Activated CD4-positive, alpha-beta T cell treated with anti-CD3 and anti-CD28 coated beads, Interleukin-2, amount 50 U/mL, for 4 hours (primary cell): Measurements from ENCODE around the gene ZNF385B.
"Not testable (repeated sequence)": the region's sequence is repeated elsewhere in the genome, so short reads cannot be mapped to it uniquely, and the experiment has no call there.

ENCODE experiments used
- DNase-seq, 2 experiments: peaks; one replicate each; pipeline ENCODE4 v3.0.0-alpha.2; 2020

The ZNF385B gene

GRCh38 chr2:179470089-179470488 lies 391.3 kb downstream of the ZNF385B start:
- no peak for DNase-seq

- DNase-seq: no peak
Observed at GRCh38 chr2:179467960-179468359, 393.5 kb downstream of the ZNF385B start.

- DNase-seq: no peak
Observed at GRCh38 chr2:179467111-179467510, 394.3 kb downstream of the ZNF385B start.

- DNase-seq: no peak
Observed at GRCh38 chr2:179461420-179461819, 400.0 kb downstream of the ZNF385B start.

GRCh38 chr2:179460181-179460929 lies 401.1 kb downstream of the ZNF385B start:
- no peak for DNase-seq

GRCh38 chr2:179458113-179458512 lies 403.3 kb downstream of the ZNF385B start:
- DNase-seq: not testable (repeated sequence)

GRCh38 chr2:179455824-179456223 lies 405.6 kb downstream of the ZNF385B start:
- no peak for DNase-seq

- no peak for DNase-seq
Observed at GRCh38 chr2:179455172-179455524, 406.3 kb downstream of the ZNF385B start.

- DNase-seq: no peak
Observed at GRCh38 chr2:179454443-179455171, 406.8 kb downstream of the ZNF385B start.

- DNase-seq: no peak
Observed at GRCh38 chr2:179449010-179449409, 412.4 kb downstream of the ZNF385B start.

- no peak for DNase-seq
Observed at GRCh38 chr2:179447839-179448447, 413.5 kb downstream of the ZNF385B start.

- no peak for DNase-seq
Observed at GRCh38 chr2:179447421-179447820, 414.0 kb downstream of the ZNF385B start.

GRCh38 chr2:179446476-179447141 lies 414.8 kb downstream of the ZNF385B start:
- DNase-seq: no peak

GRCh38 chr2:179444056-179444455 lies 417.4 kb downstream of the ZNF385B start:
- no peak for DNase-seq

GRCh38 chr2:179443180-179443579 lies 418.2 kb downstream of the ZNF385B start:
- DNase-seq: no peak

GRCh38 chr2:179442206-179442605 lies 419.2 kb downstream of the ZNF385B start:
- no peak for DNase-seq

GRCh38 chr2:179441551-179441950 lies 419.9 kb downstream of the ZNF385B start:
- no peak for DNase-seq

- no peak for DNase-seq
Observed at GRCh38 chr2:179440642-179441251, 420.7 kb downstream of the ZNF385B start.

- no peak for DNase-seq
Observed at GRCh38 chr2:179438654-179439053, 422.8 kb downstream of the ZNF385B start.

GRCh38 chr2:179437430-179437829 lies 424.0 kb downstream of the ZNF385B start:
- no peak for DNase-seq

GRCh38 chr2:179435566-179435965 lies 425.8 kb downstream of the ZNF385B start:
- no peak for DNase-seq

GRCh38 chr2:179435000-179435399 lies 426.4 kb downstream of the ZNF385B start:
- no peak for DNase-seq

- no peak for DNase-seq
Observed at GRCh38 chr2:179434357-179434756, 427.1 kb downstream of the ZNF385B start.
